ENCODE measurements around the gene NARF. TPM values are rescaled to one million over a fixed set of nuclear protein-coding genes. Genes with fewer than 3 reads are reported as not detected.

The NARF gene
- total RNA-seq, 1 donor from 2014 or later, result 62.6 TPM

DNA sequence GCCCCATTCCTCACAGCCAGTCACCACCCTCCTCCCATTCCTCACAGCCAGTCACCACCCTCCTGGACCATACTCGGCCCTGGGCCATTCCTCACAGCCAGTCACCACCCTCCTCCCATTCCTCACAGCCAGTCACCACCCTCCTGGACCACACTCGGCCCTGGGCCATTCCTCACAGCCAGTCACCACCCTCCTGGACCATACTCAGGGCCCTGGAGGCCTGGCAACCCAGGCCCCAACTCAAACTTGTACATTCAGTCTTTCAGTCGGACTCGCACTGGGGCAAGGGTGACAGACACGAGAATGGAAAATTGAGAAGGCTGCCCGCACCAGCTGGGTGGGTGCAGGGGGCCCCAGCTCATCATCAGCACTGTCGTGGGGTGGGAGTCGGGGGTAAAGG, 30.6 kb downstream of the NARF start:
- DNase-seq (ENCODE audit: extremely low spot score in 2 of 2), result peak in 1 of 2 donors; percentile 60
- Histone ChIP-seq H3K27me3 (no peaks in the 10 kb centered on the region), H3K27ac (peak overlapping the region; percentile 30), H3K4me1 (peaks cover 17% of the 10 kb centered on the region), H3K36me3 (peaks cover 0 to 25% of the 10 kb centered on the region in 2 donors), H3K4me3 (no peak overlapping the region), H3K9me3 (no peaks in the 10 kb centered on the region)
- intact Hi-C loops (cut with DNase I), result loop anchor here (5.0 kb wide), 1 partner anchor 458 kb away; no protein-coding TSS in a partner anchor
- no peak for TF ChIP-seq POLR2A (IDR thresholded peaks at IDR 0.05)
- no peak for TF ChIP-seq POLR2AphosphoS5 (IDR thresholded peaks at IDR 0.05; ENCODE audit: insufficient read depth in 1 of 2, low read depth in 1 of 2)
- TF ChIP-seq, protein P1, sequence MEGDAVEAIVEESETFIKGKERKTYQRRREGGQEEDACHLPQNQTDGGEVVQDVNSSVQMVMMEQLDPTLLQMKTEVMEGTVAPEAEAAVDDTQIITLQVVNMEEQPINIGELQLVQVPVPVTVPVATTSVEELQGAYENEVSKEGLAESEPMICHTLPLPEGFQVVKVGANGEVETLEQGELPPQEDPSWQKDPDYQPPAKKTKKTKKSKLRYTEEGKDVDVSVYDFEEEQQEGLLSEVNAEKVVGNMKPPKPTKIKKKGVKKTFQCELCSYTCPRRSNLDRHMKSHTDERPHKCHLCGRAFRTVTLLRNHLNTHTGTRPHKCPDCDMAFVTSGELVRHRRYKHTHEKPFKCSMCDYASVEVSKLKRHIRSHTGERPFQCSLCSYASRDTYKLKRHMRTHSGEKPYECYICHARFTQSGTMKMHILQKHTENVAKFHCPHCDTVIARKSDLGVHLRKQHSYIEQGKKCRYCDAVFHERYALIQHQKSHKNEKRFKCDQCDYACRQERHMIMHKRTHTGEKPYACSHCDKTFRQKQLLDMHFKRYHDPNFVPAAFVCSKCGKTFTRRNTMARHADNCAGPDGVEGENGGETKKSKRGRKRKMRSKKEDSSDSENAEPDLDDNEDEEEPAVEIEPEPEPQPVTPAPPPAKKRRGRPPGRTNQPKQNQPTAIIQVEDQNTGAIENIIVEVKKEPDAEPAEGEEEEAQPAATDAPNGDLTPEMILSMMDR (IDR thresholded peaks at IDR 0.05), result no peak

DNA sequence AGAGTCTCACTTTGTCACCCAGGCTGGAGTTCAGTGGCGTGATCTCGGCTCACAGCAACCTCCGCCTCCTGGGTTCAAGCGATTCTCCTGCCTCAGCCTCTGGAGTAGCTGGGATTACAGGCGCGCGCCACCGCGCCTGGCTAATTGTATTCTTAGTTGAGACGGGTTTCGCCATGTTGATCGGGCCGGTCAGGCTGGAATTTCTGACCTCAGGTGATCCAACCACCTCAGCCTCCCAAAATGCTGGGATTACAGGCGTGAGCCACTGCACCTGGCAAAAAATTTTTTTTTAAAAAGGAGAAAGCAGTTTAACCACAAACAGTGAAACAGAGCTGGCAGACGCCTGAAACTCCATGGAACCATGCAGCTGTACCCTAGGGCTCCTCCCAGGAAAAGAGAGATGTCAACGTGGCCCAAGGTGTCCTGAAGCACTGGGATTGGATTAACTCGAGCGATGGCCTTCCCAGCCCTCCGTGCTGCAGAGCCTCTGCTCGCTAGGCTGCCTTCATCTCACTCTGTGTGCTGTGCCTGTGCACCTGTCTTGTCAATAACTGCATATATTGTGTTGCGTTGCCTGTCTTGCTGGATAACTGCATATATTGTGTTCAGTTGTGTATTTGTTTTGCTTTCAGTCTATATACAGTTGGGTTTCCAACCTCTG, 31.4 kb downstream of the NARF start:
- H3K27me3 ChIP-seq, result no peaks in the 10 kb centered on the region
- intact Hi-C loops (cut with DNase I), result loop anchor here (5.0 to 10.0 kb wide), 3 partner anchors 55 to 457 kb away; partner anchors contain the start of gene TEX19
- TF ChIP-seq, protein P1 (IDR thresholded peaks at IDR 0.05), result no peak
- TF ChIP-seq POLR2A (IDR thresholded peaks at IDR 0.05) (no peak), POLR2AphosphoS5 (IDR thresholded peaks at IDR 0.05; ENCODE audit: insufficient read depth in 1 of 2, low read depth in 1 of 2) (no peak)

DNA sequence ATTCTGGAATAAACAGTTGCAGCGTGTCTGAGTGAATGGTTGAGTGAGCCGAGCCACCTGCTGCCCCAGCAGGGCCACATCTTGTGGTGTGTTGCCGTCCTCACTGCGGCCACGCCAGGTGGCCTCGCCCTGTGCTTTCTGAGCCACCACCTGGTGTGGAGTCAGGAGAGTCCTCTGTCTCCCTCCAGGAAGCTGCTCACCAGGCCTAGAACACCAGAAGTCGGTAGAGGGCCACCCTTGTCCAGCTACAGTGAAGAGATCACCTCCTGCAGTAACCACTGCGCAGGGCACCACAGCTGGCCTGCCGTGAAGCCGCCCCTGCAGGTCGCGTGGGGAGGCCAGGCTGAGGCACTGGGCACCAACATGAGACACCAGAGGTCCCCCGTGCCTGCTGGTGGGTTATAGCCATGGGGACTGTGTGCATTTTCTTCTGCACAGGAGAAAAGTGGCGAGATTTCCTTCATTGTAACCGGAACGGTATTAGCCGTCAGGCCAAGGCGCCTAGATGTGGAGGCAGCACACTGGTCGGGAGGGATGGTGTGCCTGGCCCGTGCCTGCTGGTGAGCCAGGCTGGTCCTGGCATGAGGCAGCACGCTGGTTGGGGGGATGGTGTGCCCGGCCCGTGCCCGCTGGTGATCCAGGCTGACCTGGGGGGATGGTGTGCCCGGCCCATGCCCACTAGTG, 32.1 kb downstream of the NARF start:
- DNase-seq (ENCODE audit: extremely low spot score in 2 of 2), result peak in 1 of 2 donors; percentile 83
- no peak overlapping the region for H3K27ac ChIP-seq
- no peak overlapping the region for H3K4me3 ChIP-seq
- no peaks in the 10 kb centered on the region for H3K9me3 ChIP-seq
- H3K36me3 ChIP-seq, result peaks cover 0 to 10% of the 10 kb centered on the region in 2 donors
- H3K4me1 ChIP-seq, result peaks cover 32% of the 10 kb centered on the region
- intact Hi-C loops (cut with DNase I), result loop anchor here (10.0 kb wide), 2 partner anchors 54 to 136 kb away; partner anchors contain the start of gene TEX19
- TF ChIP-seq, protein P1 (IDR thresholded peaks at IDR 0.05), result no peak
- H3K27me3 ChIP-seq, result no peaks in the 10 kb centered on the region

More for the DNA sequence above, 31.4 kb downstream of the NARF start:
- Histone ChIP-seq H3K9me3 (no peaks in the 10 kb centered on the region), H3K4me3 (no peak overlapping the region), H3K4me1 (peaks cover 26% of the 10 kb centered on the region), H3K27ac (no peak overlapping the region), H3K36me3 (peaks cover 0 to 16% of the 10 kb centered on the region in 2 donors)
- DNase-seq (ENCODE audit: extremely low spot score in 2 of 2), result peak in 1 of 2 donors; percentile 75

DNA sequence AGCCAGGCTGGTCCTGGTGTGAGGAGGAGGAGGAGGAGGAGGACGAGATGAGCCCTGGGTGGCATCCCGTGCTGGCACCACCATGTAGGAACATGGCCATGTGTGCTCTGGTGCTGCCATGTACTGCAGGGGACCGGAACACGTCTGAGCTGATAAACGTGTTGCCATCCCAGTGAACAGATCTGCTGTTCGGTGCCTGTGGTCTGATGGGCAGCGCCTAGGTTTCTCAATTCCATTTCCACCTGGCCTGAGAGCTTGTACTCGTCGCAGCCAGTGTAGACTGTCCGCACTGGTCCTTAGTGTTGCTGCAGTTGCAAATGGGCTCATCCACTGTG, 32.6 kb downstream of the NARF start:
- H3K27me3 ChIP-seq, result no peaks in the 10 kb centered on the region
- peaks cover 0 to 5% of the 10 kb centered on the region in 2 donors for H3K36me3 ChIP-seq
- intact Hi-C loops (cut with DNase I), result loop anchor here (10.0 kb wide), 2 partner anchors 54 to 136 kb away; partner anchors contain the start of gene TEX19
- TF ChIP-seq POLR2AphosphoS5 (IDR thresholded peaks at IDR 0.05; ENCODE audit: insufficient read depth in 1 of 2, low read depth in 1 of 2) (no peak), POLR2A (IDR thresholded peaks at IDR 0.05) (no peak)
- H3K4me3 ChIP-seq, result no peak overlapping the region
- H3K27ac ChIP-seq, result no peak overlapping the region
- DNase-seq (ENCODE audit: extremely low spot score in 2 of 2), result peak in 1 of 2 donors; percentile 69
- H3K4me1 ChIP-seq, result peaks cover 38% of the 10 kb centered on the region
- no peaks in the 10 kb centered on the region for H3K9me3 ChIP-seq

DNA sequence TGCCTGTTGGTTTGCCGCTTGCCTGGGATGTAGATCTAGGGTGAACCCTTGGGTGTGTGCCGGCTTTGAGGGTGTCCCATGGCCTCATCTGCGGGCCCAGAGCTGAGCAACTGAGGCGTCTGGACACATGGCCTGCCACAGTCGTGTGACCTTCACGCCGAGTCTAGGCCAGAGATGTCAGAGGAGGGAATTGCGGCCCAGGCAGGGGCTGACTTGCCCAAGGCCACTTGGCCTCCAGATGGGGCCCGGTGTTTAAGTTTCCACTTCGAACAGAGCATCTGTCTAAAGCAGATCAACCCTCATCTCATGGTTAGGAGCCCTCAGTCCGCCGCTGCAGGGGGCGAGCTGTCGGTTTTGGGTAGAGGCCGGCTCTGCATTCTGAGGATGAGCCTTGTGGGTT, 33.0 kb downstream of the NARF start:
- no peak for DNase-seq (ENCODE audit: extremely low spot score in 2 of 2)
- intact Hi-C loops (cut with DNase I), result loop anchor here (10.0 kb wide), 2 partner anchors 53 to 137 kb away; partner anchors contain the start of gene TEX19
- Histone ChIP-seq H3K27ac (no peak overlapping the region), H3K36me3 (peaks cover 0 to 5% of the 10 kb centered on the region in 2 donors), H3K27me3 (no peaks in the 10 kb centered on the region), H3K9me3 (no peaks in the 10 kb centered on the region), H3K4me1 (peaks cover 41% of the 10 kb centered on the region), H3K4me3 (no peak overlapping the region)
- TF ChIP-seq POLR2A (IDR thresholded peaks at IDR 0.05) (no peak), POLR2AphosphoS5 (IDR thresholded peaks at IDR 0.05; ENCODE audit: insufficient read depth in 1 of 2, low read depth in 1 of 2) (no peak)
- TF ChIP-seq, protein P1 (IDR thresholded peaks at IDR 0.05), result no peak
